HG02798 (cell line): ENCODE results near the gene MMP24OS.
"Not testable (repeated sequence)": the region's sequence is repeated elsewhere in the genome, so short reads cannot be mapped to it uniquely, and the experiment has no call there.

Source experiments
- ATAC-seq: cut with Tn5 transposase; IDR thresholded peaks from one replicate; pipeline ENCODE4 v1.9.1; 2021; ENCODE audit warnings: mild to moderate bottlenecking; ENCODE audit not compliant: unreplicated experiment, poor library complexity

MMP24OS gene

DNA sequence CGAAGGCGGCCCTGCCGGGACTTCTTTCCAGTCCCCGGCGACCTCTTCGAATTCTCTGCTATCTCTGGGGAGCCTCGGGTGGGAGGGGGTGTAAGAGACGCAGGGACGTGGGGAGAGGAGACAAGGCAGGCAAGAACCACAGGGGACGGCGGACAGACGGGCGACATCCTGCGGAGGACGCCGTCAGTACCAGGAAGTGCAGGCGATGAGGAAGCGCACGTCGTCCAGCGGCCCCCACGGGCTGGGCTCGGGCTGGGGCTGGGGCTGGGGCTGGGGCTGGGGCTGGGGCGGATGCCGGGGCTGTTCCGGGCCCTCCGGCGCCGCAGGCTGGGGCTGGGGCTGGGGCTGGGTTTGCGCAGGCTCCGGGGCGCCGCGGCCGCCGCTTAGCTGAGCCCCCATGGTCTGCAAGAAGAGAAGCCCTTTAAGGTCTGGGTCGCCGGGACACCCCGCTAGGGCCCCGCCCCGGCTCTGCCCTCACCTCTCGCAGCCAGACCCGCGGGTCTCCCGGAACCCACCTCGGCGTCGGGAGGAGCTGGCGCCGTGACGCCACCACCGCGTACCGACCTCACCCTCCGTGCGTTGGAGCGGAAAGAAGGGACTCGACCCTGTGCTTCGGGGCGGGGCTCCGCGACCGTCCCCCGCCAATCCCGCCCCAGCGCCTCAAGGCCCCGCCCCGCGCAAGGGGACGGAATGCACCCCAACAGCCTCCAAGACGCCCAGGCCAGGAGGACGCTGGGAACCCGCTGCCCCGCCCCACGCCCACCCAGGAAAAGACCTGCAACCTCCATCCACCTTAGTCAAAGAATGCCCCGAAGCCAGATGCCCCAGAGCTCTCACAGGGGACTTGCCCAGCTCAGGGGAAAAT, at the start of gene MMP24OS:
TSS of gene MMP24OS (minus strand) at position 592 of the 865 bp plus-strand sequence. CDS start at position 399, 193 bp downstream.
- peak; percentile 89 for ATAC-seq

- no peak for ATAC-seq
These were observed 49.4 kb upstream of the MMP24OS start for GRCh38 chr20:35327074-35327976.

- no peak for ATAC-seq
These were observed 48.8 kb upstream of the MMP24OS start for GRCh38 chr20:35326740-35327073.

DNA sequence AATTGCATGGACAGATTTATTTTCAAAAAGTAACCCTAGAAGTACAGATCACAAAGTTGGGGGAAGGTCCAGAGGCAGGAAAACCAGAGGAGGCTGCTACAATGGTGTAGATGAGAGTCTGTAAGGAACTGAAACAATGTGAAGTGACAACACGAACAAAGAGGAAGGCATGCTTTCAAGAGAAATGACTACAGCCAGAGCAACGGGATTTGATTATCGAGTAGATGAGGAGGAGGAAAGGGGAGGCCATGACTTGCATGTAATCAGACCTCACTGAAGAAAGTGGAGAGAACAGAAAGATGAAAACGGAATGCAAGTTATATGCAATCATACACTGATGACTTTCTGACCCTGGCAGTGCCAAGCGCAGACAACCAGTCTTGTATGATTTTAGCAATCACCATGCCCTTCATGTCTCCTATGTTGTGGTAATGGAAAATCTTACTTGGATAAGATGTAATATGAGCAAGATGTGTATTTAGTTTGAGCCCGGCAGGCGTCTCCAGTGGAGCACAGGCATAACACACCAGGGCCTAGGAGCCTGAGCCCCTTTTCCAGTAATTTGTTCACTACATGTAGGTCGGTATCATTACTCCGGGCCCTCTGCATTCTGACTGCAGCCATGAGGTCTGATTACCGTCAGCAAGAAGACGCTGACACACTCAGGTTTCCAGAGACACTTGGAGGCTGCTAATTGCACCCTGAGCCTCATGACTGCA, 48.3 kb upstream of the MMP24OS start:
- no peak for ATAC-seq

DNA sequence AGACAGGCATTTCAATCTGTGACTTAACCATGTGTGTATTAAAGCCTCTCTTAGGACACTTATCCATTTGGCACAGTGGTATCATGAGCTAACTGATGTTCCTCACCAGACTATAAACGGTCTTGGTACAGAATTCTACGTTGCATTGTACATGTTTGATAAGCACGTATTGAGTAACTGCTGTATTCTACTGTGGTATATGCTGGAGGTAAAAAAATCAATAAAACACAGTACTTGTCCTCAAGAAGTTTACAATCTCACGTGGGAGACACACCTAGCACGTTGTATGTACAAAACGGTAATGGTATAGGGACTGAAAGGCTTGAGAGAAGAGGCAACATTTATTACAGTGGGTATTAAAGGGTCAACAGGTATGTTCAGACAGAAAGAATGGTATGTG, 47.5 kb upstream of the MMP24OS start:
- ATAC-seq, result no peak

DNA sequence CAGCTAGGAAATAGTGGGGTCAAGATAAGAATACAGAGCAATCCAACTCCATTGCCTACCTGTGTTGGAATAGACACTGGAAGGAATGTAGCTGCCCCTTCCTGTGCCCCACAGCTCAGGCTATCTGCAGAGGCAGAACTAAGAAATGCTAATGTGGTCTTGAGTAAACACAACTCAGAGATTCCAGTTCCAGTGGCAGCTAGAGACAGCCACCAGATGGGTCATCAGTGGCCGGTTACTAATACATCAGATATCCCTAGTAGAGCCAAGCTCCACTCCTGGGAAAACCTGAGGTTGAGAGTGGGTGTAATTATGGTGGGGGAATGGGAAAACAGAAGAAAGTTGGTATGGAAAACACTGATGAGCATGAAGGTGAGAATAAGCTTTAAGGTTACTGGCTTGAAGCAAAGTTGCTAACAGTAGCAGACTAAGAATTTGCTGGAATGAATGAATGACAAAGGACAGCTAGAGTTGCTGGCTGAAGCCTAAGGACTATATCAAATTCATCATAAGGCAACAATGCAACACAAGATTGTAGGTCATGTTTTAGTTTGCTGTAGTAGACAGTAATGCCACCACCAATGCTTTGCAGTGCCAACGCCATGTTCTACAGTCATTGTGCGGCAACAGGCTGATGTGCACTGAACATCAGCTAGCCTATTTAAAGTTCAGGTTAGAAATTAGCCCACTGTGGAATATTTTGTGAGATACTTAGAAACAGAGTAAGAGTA, 42.6 kb upstream of the MMP24OS start:
- no peak for ATAC-seq

DNA sequence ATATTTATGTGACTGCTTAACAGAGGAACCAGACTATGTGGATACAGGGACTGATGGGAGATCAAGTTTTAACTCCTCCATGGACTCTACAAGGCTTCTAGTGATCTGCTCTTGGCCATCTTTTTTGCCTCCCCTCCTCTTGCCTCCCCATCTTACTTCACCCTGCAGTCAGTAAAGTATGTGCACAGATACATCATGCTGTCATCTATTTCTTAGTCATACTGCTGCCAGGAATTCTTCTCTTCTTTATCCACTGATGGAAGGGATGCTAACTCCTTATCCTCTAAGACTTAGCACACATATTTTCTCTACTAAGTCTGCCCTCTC, 41.9 kb upstream of the MMP24OS start:
- ATAC-seq, result no peak

DNA sequence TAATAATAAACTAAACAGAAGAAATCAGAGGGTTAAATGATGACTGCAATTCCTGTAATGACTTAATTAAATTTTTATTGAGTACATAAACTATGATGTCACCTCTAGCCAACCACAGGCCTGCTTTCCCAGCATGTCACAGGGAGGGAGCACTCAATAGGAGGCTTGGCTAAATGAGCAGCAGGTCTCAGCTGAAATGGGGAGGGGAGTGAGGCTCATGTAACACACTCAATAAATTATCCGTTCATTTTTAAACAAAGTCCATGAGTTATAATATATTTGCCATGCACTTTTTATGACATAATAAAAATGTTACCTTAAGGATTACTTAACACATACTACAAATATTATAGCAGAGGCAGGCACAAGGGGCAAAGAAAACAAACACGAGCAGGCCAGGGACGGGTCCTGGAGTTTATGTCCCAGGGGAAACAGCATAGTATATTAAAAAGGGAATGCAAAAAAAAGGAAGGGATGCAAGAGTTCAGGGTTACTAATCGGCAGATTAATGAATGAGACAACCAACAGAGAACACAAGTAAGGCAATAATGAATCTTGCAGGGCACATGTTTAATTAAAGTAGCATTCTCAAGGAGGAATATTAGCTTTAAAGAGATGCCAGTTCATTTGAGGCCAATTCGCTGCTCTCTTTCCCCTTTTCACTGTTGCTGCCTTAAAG, 41.4 kb upstream of the MMP24OS start:
- no peak for ATAC-seq

DNA sequence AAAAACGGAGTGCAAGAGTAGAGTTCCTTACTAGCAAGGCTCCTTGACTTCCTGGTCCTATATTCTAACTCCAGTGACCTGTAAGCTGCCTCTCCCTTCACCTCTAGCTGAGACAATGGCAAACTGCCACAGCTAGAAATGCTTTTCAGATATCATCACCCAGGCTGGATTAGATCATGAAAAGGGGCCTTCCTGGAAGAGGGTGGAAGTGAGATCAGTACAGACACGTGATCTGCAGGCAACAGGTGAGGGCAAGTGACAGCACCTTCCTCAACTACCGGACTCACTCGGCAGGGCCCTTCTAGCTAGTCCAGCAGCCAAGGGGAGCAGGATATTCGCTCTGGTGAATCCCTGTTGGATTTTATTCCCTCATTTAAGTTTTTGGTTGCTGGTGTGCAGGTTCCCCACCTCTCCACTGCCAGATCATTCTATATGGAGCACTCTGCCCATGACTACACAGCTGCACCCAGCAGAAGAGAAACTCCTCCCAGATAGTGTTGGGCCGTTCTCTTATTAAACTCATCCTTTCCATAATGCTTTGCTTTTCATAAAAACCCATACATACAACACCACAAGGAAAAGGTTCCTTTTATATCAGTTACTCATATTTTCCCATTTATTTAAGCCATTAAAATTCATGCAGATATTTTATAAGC, 40.7 kb upstream of the MMP24OS start:
- ATAC-seq, result no peak

DNA sequence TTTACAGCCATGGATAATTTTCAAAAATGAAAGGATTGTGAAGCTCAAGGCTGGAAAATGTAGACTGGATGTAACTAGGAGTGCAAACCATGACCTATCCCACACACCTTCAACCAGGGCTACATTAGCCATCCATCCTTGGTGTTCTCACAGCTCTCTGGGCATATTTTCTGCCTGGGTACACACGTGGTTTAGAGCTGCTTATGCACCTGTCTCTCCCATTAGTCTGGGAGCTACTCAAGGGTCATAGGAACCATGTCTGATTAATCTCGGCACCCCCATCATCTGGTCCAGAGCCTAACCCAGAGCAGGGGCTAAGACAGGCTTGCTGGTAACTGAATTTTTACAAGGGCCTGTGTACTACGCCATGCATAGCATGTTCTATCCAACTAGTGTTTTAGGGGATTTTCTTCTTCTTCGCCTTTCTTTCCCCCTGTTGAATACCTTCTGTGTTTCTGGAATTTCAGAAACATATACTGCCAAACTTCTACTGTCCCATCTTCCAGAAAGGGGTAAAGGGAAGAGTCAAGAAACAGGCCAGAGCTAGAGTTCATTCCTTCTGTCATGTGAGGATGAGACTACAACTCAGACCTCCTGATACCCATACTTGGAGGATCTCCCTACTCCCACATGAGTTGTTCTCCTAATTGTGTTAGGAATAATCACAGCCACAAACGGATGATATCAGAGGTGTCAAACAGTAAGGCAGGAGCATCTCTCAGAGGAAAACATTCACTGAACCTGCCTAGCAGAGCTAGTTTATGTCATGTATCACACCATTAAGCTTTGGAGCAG, 39.7 kb upstream of the MMP24OS start:
- no peak for ATAC-seq

DNA sequence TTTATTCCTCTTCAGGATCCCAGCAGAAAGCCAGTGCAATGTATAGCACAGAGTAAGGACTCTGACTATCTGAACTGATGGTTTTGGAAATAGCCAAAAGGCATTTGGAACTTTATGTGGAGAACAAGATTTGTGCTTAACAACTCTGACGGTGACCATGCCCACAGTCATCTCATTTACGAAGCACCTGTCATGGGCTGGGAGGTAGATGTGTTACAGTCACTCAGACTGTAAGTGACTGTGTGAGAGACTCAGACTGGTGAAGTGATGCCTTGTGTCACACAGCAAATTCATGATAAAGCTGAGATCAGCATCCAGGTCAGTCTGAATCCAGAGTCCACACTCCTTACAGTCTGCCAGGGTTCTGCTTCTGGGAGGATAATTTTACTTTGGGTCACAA, 38.2 kb upstream of the MMP24OS start:
- no peak for ATAC-seq

DNA sequence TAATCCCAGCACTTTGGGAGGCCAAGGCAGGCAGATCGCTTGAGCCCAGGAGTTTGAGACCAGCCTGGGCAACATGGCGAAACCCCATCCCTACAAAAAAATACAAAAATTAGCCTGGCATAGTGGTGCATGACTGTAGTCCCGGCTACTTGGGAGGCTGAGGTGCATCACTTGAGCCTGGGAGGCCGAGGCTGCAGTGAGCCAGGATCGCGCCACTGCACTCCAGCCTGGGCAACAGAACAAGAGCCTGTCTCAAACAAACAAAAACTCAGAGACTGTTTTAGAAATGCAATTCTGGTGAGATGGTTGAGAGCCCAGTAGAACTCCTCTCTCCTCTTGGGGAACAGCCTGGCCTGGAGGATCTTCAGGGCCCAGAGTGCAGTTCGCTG, 37.7 kb upstream of the MMP24OS start:
- not testable (repeated sequence) for ATAC-seq

DNA sequence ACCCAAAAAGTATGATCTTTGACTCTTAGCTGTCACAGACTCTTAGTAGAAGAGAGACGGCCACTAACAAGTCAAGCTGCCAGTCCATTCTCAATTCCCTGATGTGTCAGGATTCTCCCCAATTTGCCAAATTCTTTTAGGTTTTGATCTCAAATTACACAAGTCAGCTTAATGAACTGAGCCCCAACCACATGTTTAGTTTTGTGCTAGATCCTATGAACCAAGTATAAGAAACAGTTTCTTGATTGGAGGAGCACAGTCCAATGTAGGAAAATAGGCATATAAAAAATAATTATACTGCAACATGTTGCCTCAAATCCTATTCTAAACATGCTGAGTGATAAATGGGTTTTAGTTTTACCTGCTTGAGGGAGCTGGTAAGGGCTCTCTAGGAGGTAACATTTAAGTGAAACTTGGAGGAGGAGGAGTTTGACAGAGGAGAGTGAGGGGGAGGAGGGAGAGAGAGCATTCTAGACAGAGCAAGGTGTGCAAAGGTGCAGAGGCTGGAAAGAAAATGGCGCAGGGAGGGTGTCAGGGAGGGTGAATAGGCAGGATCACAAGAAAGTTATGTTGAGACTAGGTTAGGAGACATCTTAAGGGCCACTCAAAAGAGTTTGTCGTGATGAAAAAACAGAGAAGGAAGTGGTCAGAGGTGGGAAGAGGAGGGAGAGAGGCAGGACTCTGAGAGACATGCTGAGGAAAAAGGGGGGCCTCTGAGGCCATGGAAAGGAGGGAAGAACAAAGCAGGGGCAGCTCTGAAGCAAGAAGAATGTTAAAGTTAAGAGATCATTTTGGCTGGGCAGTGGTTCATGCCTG, 37.1 kb upstream of the MMP24OS start:
- no peak for ATAC-seq

- no peak for ATAC-seq
These were observed 34.4 kb upstream of the MMP24OS start for GRCh38 chr20:35312318-35312717.

- ATAC-seq, result no peak
These were observed 33.9 kb upstream of the MMP24OS start for GRCh38 chr20:35311822-35312221.

DNA sequence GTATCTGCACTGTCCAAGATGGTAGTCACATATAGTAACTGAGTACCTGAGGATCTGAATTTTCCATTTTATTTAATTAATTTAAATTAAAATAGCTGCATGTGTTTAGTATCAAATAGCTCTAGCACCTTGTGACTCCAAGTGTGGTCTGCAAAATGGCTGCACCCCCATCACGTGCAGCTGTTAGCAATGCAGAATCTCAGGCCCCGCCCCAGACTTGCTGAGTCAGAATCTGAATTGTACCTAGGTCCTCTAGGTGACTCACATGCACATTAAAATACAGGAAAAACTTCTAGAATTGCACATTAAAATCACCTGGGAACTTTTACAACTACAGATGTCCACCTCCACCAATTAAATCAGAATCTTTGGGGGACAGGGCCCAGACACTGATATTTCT, 33.5 kb upstream of the MMP24OS start:
- ATAC-seq, result no peak
